ENCODE data around the gene SND1. TPM values are rescaled to one million over a fixed set of nuclear protein-coding genes. Genes with fewer than 3 reads are reported as not detected.
A peak's percentile ranks its signal among the peaks of the same experiment; 100 is the strongest.

SND1 gene
- total RNA-seq, 1 experiment from 2014 or later: 218 TPM

GRCh38 chr7:128136215-128136597 is 484.2 kb downstream of the SND1 start:
- H3K27ac ChIP-seq (ENCODE audit: insufficient read length, low read depth, low read length): no peak overlapping the region
- H3K27ac Mint-ChIP-seq: no peak overlapping the region
- no CpG with 5 or more reads among the region's 22 CpGs for WGBS (ENCODE audit: extremely low coverage, insufficient read length, low lambda C conversion rate)

More at GRCh38 chr7:128136215-128136597, 484.2 kb downstream of the SND1 start:
- Histone ChIP-seq H3K23ac (ENCODE audit: insufficient read length, low read depth, low read length) (no peak overlapping the region), H3K4ac (ENCODE audit: low read depth, low read length) (no peak overlapping the region), H2BK12ac (ENCODE audit: insufficient read length, low read depth, low read length) (no peak overlapping the region), H2BK20ac (ENCODE audit: low read depth, low read length, poor library complexity, severe bottlenecking) (no peak overlapping the region), H4K5ac (ENCODE audit: insufficient read length, low read depth, low read length) (no peak overlapping the region), H3K79me1 (ENCODE audit: insufficient read depth, low read depth, low read length, poor library complexity, severe bottlenecking) (no peaks in the 10 kb centered on the region), H2AFZ (ENCODE audit: low read length) (no peak overlapping the region), H3K27me3 (ENCODE audit: insufficient read depth, low read length) (peaks cover 9% of the 10 kb centered on the region; the same call in 1 of the 2 replicates), H2BK5ac (ENCODE audit: insufficient read length, low read length) (no peak overlapping the region), H3K9me3 (ENCODE audit: control insufficient read depth, low read depth, low read length) (no peaks in the 10 kb centered on the region), H2AK5ac (ENCODE audit: insufficient read length, low read length) (no peak overlapping the region), H3T11ph (ENCODE audit: low read length) (no peak overlapping the region), H4K8ac (replicated peaks; ENCODE audit: insufficient read length, low read depth, low read length) (no peak overlapping the region), H2BK120ac (ENCODE audit: low read depth, low read length, poor library complexity, severe bottlenecking) (no peak overlapping the region), H4K20me1 (ENCODE audit: control insufficient read depth, insufficient read depth, insufficient read length) (no peaks in the 10 kb centered on the region), H3K14ac (ENCODE audit: insufficient read depth, low read length) (no peak overlapping the region), H3K4me1 (ENCODE audit: insufficient read depth, low read length) (no peaks in the 10 kb centered on the region), H3K23me2 (ENCODE audit: insufficient read length, low read depth, low read length, poor library complexity, severe bottlenecking) (peaks cover 11% of the 10 kb centered on the region), H3K9ac (ENCODE audit: extremely low read depth, insufficient read length, low read length) (no peak overlapping the region), H3K4me2 (ENCODE audit: insufficient read depth, insufficient read length, low read length) (peak overlapping the region; percentile 88), H2BK15ac (ENCODE audit: low read depth, low read length) (no peak overlapping the region), H3K79me2 (ENCODE audit: insufficient read depth, low read length) (no peaks in the 10 kb centered on the region), H3K56ac (ENCODE audit: insufficient read length, low read depth, low read length) (no peak overlapping the region), H3K18ac (ENCODE audit: insufficient read length, low read depth, low read length) (peak overlapping the region; percentile 48), H4K91ac (ENCODE audit: insufficient read length, low read depth, low read length) (no peak overlapping the region)
- Mint-ChIP-seq H3K9me3 (peaks cover 12 to 18% of the 10 kb centered on the region in 2 experiments; a peak in 4 of 5 replicates), H3K36me3 (ENCODE audit: insufficient read depth in 1 of 3, low read depth in 3 of 3) (peaks cover 0 to 4% (median 3%) of the 10 kb centered on the region in 3 experiments; a peak in 1 of 7 replicates), H3K27me3 (ENCODE audit: low read depth) (peaks cover 54% of the 10 kb centered on the region), H3K4me1 (peaks cover 6 to 8% of the 10 kb centered on the region in 2 experiments), H3K4me3 (peak overlapping the region; percentile 69 to 82)
- TF ChIP-seq CTCF (conservative IDR thresholded peaks at IDR 0.05): no peak
- DNase-seq: peak; percentile 72

Data from H9 (cell line).